KMS-11 (cell line): ENCODE results near the gene MACROD1.

Source experiments
- H2AFZ ChIP-seq: fragments of 200-600 bp; sonication (generic); 2 replicates; pipeline ENCODE4 v1.6.1; 2016; ENCODE audit warnings: antibody characterized with exemption, mixed run types, low read depth
- H3K27ac ChIP-seq: fragments of 200-600 bp; sonication (generic); 2 replicates; pipeline ENCODE4 v1.6.1; 2016; ENCODE audit warnings: mild to moderate bottlenecking, mixed run types
- H3K27me3 ChIP-seq: fragments of 200-600 bp; sonication (generic); 2 replicates; pipeline ENCODE4 v1.6.1; 2017; ENCODE audit warnings: mild to moderate bottlenecking, low read depth, mixed run types, moderate library complexity; ENCODE audit not compliant: insufficient read depth
- H3K36me3 ChIP-seq: fragments of 200-600 bp; sonication (generic); 2 replicates; pipeline ENCODE4 v1.6.1; 2017; ENCODE audit warnings: mild to moderate bottlenecking, mixed run types; ENCODE audit not compliant: insufficient read depth
- H3K4me1 ChIP-seq: fragments of 200-600 bp; sonication (generic); 2 replicates; pipeline ENCODE4 v1.6.1; 2016; ENCODE audit warnings: mild to moderate bottlenecking, low read depth, mixed run types; ENCODE audit not compliant: poor library complexity, severe bottlenecking
- H3K4me2 ChIP-seq: fragments of 200-600 bp; sonication (generic); 2 replicates; pipeline ENCODE4 v1.7.0; 2016; ENCODE audit warnings: mild to moderate bottlenecking, mixed run types
- H3K4me3 ChIP-seq: fragments of 200-600 bp; sonication (generic); IDR thresholded peaks from 2 replicates; pipeline ENCODE4 v1.6.1; 2017; ENCODE audit warnings: low read depth, low read length, mixed read lengths; ENCODE audit not compliant: insufficient read depth
- H3K79me2 ChIP-seq: fragments of 200-600 bp; sonication (generic); 2 replicates; pipeline ENCODE4 v1.6.1; 2016; ENCODE audit warnings: low read depth, mixed run types; ENCODE audit not compliant: insufficient read depth
- H3K9ac ChIP-seq: fragments of 200-600 bp; sonication (generic); 2 replicates; pipeline ENCODE4 v1.6.1; 2016; ENCODE audit warnings: mild to moderate bottlenecking, mixed run types
- H4K20me1 ChIP-seq: fragments of 200-600 bp; sonication (generic); 2 replicates; pipeline ENCODE4 v1.6.1; 2016; ENCODE audit warnings: mild to moderate bottlenecking, mixed run types; ENCODE audit not compliant: insufficient read depth
- TF ChIP-seq, protein P1 (sequence below): fragments of 200-600 bp; sonication (generic); conservative IDR thresholded peaks from 2 replicates; pipeline ENCODE4 v1.6.1; 2017; ENCODE audit warnings: low read depth, mild to moderate bottlenecking, antibody characterized with exemption, low read length, moderate library complexity, mixed read lengths

MACROD1 gene

GRCh38 chr11:64006398-64006797 is 159.5 kb downstream of the MACROD1 start:
- H3K79me2 ChIP-seq: no peaks in the 10 kb centered on the region
- no peaks in the 10 kb centered on the region for H3K4me1 ChIP-seq
- H2AFZ ChIP-seq: no peak overlapping the region
- H3K9ac ChIP-seq: no peak overlapping the region
- H3K4me2 ChIP-seq: no peak overlapping the region
- TF ChIP-seq, protein P1, sequence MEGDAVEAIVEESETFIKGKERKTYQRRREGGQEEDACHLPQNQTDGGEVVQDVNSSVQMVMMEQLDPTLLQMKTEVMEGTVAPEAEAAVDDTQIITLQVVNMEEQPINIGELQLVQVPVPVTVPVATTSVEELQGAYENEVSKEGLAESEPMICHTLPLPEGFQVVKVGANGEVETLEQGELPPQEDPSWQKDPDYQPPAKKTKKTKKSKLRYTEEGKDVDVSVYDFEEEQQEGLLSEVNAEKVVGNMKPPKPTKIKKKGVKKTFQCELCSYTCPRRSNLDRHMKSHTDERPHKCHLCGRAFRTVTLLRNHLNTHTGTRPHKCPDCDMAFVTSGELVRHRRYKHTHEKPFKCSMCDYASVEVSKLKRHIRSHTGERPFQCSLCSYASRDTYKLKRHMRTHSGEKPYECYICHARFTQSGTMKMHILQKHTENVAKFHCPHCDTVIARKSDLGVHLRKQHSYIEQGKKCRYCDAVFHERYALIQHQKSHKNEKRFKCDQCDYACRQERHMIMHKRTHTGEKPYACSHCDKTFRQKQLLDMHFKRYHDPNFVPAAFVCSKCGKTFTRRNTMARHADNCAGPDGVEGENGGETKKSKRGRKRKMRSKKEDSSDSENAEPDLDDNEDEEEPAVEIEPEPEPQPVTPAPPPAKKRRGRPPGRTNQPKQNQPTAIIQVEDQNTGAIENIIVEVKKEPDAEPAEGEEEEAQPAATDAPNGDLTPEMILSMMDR: no peak
- no peak overlapping the region for H3K27ac ChIP-seq
- no peaks in the 10 kb centered on the region for H3K27me3 ChIP-seq
- H3K4me3 ChIP-seq: no peak overlapping the region
- no peaks in the 10 kb centered on the region for H3K36me3 ChIP-seq
- no peaks in the 10 kb centered on the region for H4K20me1 ChIP-seq

GRCh38 chr11:64005691-64006090 is 160.2 kb downstream of the MACROD1 start:
- Histone ChIP-seq H2AFZ (no peak overlapping the region), H3K36me3 (no peaks in the 10 kb centered on the region), H3K4me3 (no peak overlapping the region), H3K27ac (no peak overlapping the region), H3K4me1 (no peaks in the 10 kb centered on the region), H3K27me3 (no peaks in the 10 kb centered on the region), H4K20me1 (no peaks in the 10 kb centered on the region), H3K4me2 (no peak overlapping the region), H3K9ac (no peak overlapping the region), H3K79me2 (no peaks in the 10 kb centered on the region)
- TF ChIP-seq, protein P1: no peak

GRCh38 chr11:64004590-64004984 is 161.3 kb downstream of the MACROD1 start:
- H2AFZ ChIP-seq: no peak overlapping the region
- no peak overlapping the region for H3K27ac ChIP-seq

GRCh38 chr11:64003807-64004589 is 161.9 kb downstream of the MACROD1 start:
- Histone ChIP-seq H3K36me3 (no peaks in the 10 kb centered on the region), H2AFZ (no peak overlapping the region), H3K4me3 (no peak overlapping the region), H3K79me2 (no peaks in the 10 kb centered on the region), H3K4me2 (no peak overlapping the region), H4K20me1 (no peaks in the 10 kb centered on the region), H3K4me1 (no peaks in the 10 kb centered on the region), H3K9ac (no peak overlapping the region), H3K27ac (no peak overlapping the region), H3K27me3 (no peaks in the 10 kb centered on the region)
- TF ChIP-seq, protein P1: no peak

More at GRCh38 chr11:64004590-64004984, 161.3 kb downstream of the MACROD1 start:
- Histone ChIP-seq H3K4me1 (no peaks in the 10 kb centered on the region), H3K27me3 (no peaks in the 10 kb centered on the region), H3K79me2 (no peaks in the 10 kb centered on the region), H3K36me3 (no peaks in the 10 kb centered on the region), H3K9ac (no peak overlapping the region), H4K20me1 (no peaks in the 10 kb centered on the region), H3K4me2 (no peak overlapping the region), H3K4me3 (no peak overlapping the region)
- TF ChIP-seq, protein P1: no peak
